Liver (tissue), 9 donors: Measurements from ENCODE around the gene GNA15. TPM values are rescaled to one million over a fixed set of nuclear protein-coding genes. Genes with fewer than 3 reads are reported as not detected.
"Not testable (repeated sequence)": the region's sequence is repeated elsewhere in the genome, so short reads cannot be mapped to it uniquely, and the experiment has no call there.

Experiments used
- DNase-seq: peaks from one replicate; pipeline ENCODE4 v3.0.0-alpha.2; 2017; ENCODE audit warnings: low spot score
- H3K27ac ChIP-seq, 2 donors: one replicate each; pipeline ENCODE4 v1.7.0; 2013; ENCODE audit warnings: inconsistent platforms in 2 of 2, low read length in 2 of 2, control low read depth in 1 of 2, low read depth in 1 of 2, mild to moderate bottlenecking in 1 of 2
- H3K27me3 ChIP-seq, 4 donors: one replicate each; pipeline versions ENCODE4 v1.6.1 to v1.7.0; 2013; ENCODE audit warnings: low read length in 3 of 4, inconsistent platforms in 1 of 4, mild to moderate bottlenecking in 1 of 4, moderate library complexity in 1 of 4; ENCODE audit not compliant: control insufficient read depth in 4 of 4, insufficient read depth in 4 of 4
- H3K36me3 ChIP-seq, 4 donors: one replicate each; pipeline versions ENCODE4 v1.6.1 to v1.7.0; 2013; ENCODE audit warnings: low read length in 3 of 4, mild to moderate bottlenecking in 3 of 4, low read depth in 1 of 4, moderate library complexity in 1 of 4; ENCODE audit not compliant: control insufficient read depth in 4 of 4, insufficient read depth in 3 of 4
- H3K4me1 ChIP-seq, 4 donors: one replicate each; pipeline versions ENCODE4 v1.6.1 to v1.7.0; 2013; ENCODE audit warnings: low read length in 3 of 4, mild to moderate bottlenecking in 3 of 4, moderate library complexity in 1 of 4; ENCODE audit not compliant: control insufficient read depth in 4 of 4, insufficient read depth in 4 of 4
- H3K4me3 ChIP-seq, 3 donors: one replicate each; pipeline versions ENCODE4 v1.6.1 to v1.7.0; 2013; ENCODE audit warnings: low read length in 3 of 3, control low read depth in 1 of 3, low read depth in 1 of 3, mild to moderate bottlenecking in 1 of 3
- H3K9ac ChIP-seq, 2 donors: one replicate each; pipeline ENCODE4 v1.7.0; 2013; ENCODE audit warnings: low read length in 2 of 2, mild to moderate bottlenecking in 2 of 2, moderate library complexity in 2 of 2, control low read depth in 1 of 2, low read depth in 1 of 2
- H3K9me3 ChIP-seq, 4 donors: one replicate each; pipeline versions ENCODE4 v1.6.1 to v1.7.0; 2013; ENCODE audit warnings: low read length in 3 of 4; ENCODE audit not compliant: control insufficient read depth in 4 of 4
- GABPA ChIP-seq, 2 donors: IDR thresholded peaks in 1 of 2; conservative IDR thresholded peaks in 1 of 2; 2 replicates each; pipeline ENCODE4 v1.6.1; 2016; ENCODE audit warnings: antibody characterized with exemption in 2 of 2, mild to moderate bottlenecking in 1 of 2, moderate library complexity in 1 of 2
- HNF4A ChIP-seq, 2 donors: conservative IDR thresholded peaks; 2 replicates each; pipeline ENCODE4 v1.6.1; 2016; ENCODE audit warnings: antibody characterized with exemption in 2 of 2, mild to moderate bottlenecking in 2 of 2
- HNF4G ChIP-seq: IDR thresholded peaks from 2 replicates; pipeline ENCODE4 v1.6.1; 2016; ENCODE audit warnings: antibody characterized with exemption
- JUND ChIP-seq, 2 donors: IDR thresholded peaks; 2 replicates each; pipeline ENCODE4 v1.6.1; 2016; ENCODE audit warnings: antibody characterized with exemption in 2 of 2
- NR2F2 ChIP-seq: IDR thresholded peaks from 2 replicates; pipeline ENCODE4 v1.6.1; 2016; ENCODE audit warnings: antibody characterized with exemption
- RAD21 ChIP-seq, 2 donors: IDR thresholded peaks; 2 replicates each; pipeline ENCODE4 v1.6.1; 2016; ENCODE audit warnings: antibody characterized with exemption in 2 of 2, mild to moderate bottlenecking in 2 of 2
- RXRA ChIP-seq, 2 donors: IDR thresholded peaks; 2 replicates each; pipeline ENCODE4 v1.6.1; 2017 to 2018; ENCODE audit warnings: antibody characterized with exemption in 2 of 2, mild to moderate bottlenecking in 1 of 2
- TAF1 ChIP-seq: conservative IDR thresholded peaks from 2 replicates; pipeline ENCODE4 v1.6.1; 2016; ENCODE audit warnings: antibody characterized with exemption, mild to moderate bottlenecking
- YY1 ChIP-seq: IDR thresholded peaks from 2 replicates; pipeline ENCODE4 v1.6.1; 2016; ENCODE audit warnings: antibody characterized with exemption, mild to moderate bottlenecking
- WGBS: extraction: QIAGEN DNeasy Blood & Tissue Kit; methylation state at CpG from one replicate; pipeline ENCODE4 v1.1.7; 2013; 5-methylcytosine and 5-hydroxymethylcytosine counted together
- polyA plus RNA-seq, 2 donors: library from polyadenylated mRNA; stranded (reverse) in 1 of 2; unstranded in 1 of 2; fragments of 200-250 nt in 1 of 2; fragments of >200 nt in 1 of 2; fragmentation: Nextera tagmentation in 1 of 2; extraction: Ambion mirVana in 1 of 2; gene quantifications; one replicate each; pipeline versions ENCODE4 v1.2.1 to v1.2.3, GENCODE V29; 2013 to 2015
- total RNA-seq, 2 donors: library from RNA; depleted of rRNA; stranded (reverse); fragments of >200 nt; gene quantifications; one replicate each; pipeline ENCODE4 v1.2.3, GENCODE V29; 2014
- TF ChIP-seq, protein P1 (sequence below): IDR thresholded peaks from 2 replicates; pipeline ENCODE4 v1.6.1; 2016; ENCODE audit warnings: antibody characterized with exemption
- TF ChIP-seq, protein P2 (sequence below): IDR thresholded peaks from 2 replicates; pipeline ENCODE4 v1.6.1; 2016; ENCODE audit warnings: antibody characterized with exemption, mild to moderate bottlenecking
- TF ChIP-seq, protein P3 (sequence below): fragments of 150-350 bp; IDR thresholded peaks from 2 replicates; pipeline ENCODE4 v1.5.1; 2017; ENCODE audit warnings: improper control_type of control experiment, low read depth, low read length; ENCODE audit not compliant: missing input control
- TF ChIP-seq, protein P4 (sequence below): IDR thresholded peaks from 2 replicates; pipeline ENCODE4 v1.6.1; 2016; ENCODE audit warnings: antibody characterized with exemption
- donor health status: healthy.
- donor health status: healthy.
- donor health status: healthy.
- donor health status: healthy.
- donor health status: healthy.

Gene GNA15
- total and polyA plus RNA-seq, 4 donors: 0.11 to 10.4 (median 1.4) TPM

DNA sequence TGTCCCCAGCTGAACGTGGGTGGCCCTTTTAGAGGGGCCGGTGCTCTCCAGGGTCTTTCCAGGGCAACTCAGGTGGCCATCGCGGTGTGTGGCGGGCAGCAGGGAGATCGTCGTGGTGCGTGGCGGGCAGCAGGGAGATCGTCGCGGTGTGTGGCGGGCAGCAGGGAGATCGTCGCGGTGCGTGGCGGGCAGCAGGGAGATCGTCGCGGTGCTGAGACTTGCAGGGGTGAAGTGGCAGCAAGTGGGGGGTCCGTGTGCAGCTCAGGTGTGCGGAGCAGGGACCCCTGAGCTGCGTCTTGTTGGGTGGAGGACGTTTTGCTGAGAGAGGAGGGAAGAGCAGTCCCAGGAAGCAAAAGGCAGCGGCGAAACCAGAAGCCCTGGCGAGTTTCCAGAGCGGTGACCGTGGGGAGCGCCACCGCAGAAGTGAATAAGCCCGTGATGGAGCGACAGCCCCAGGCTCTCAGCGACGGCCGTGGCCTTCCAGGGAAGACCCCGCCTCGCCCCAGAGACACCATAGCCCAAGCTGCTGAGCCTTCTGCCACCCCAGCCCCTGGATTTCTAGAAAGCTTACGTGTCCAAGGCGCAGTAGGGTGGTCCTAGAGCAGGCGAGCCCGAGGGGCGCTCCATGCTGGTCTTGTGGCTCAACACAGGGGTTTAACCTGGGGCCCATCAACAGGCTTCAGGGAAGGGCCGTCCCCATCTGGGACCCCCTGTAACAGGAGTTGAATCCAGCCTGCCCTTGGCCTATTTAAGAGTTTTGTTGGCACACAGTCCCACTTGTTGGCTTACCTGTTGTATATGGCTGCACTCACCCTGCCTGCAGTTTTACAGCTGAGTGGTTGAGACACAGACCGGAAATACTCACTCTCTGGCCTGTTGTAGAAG is 55.3 kb downstream of the GNA15 start:
- 95% methylated on average over 46 of the region's 46 CpGs for WGBS
- no peak overlapping the region for H3K9ac ChIP-seq
- no peaks in the 10 kb centered on the region for H3K9me3 ChIP-seq
- no peak overlapping the region for H3K4me3 ChIP-seq
- no peak overlapping the region for H3K27ac ChIP-seq
- TF ChIP-seq NR2F2: no peak
- no peak for DNase-seq
- peaks cover 8 to 18% (median 16%) of the 10 kb centered on the region in 4 donors for H3K4me1 ChIP-seq
- no peaks in the 10 kb centered on the region for H3K27me3 ChIP-seq
- H3K36me3 ChIP-seq: peaks cover 0 to 8% (median 1%) of the 10 kb centered on the region in 4 donors

DNA sequence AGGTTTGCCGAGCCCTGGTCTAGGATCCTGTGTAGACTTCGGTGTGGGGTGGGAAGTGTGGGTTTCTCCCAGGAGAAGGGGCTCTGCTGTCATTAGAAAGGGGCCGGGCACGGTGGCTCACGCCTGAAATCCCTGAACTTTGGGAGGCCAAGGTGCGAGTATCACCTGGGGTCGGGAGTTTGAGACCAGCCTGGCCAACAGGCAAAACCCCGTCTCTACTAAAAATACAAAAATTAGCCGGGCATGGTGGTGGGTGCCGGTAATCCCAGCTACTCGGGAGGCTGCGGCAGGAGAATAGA is 55.9 kb downstream of the GNA15 start:
- WGBS: 96% methylated on average over 12 of the region's 12 CpGs
- not testable (repeated sequence) for H3K27me3 ChIP-seq, DNase-seq, H3K36me3 ChIP-seq, H3K9me3 ChIP-seq, H3K4me3 ChIP-seq, H3K9ac ChIP-seq, H3K27ac ChIP-seq
- H3K4me1 ChIP-seq: peaks cover 6 to 14% (median 11%) of the 10 kb centered on the region in 4 donors

DNA sequence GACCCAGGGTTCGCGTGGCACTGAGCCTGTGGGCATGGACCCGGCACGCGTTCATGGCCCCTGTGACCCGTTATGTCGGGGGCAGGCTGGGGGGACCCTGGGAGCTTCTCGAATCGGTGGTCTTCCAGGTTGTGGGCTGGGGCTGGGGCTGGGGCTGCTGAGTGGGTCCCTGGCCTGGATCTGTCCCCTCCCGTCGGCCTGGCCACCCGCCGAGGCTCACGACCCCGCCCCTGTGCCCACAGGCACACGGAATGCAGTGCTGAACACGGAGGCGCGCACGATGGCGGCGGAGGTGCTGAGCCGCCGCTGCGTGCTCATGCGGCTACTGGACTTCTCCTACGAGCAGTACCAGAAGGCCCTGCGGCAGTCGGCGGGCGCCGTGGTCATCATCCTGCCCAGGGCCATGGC is 56.4 kb downstream of the GNA15 start:
- H3K9me3 ChIP-seq: no peaks in the 10 kb centered on the region
- no peak overlapping the region for H3K9ac ChIP-seq
- H3K27me3 ChIP-seq: no peaks in the 10 kb centered on the region
- no peak overlapping the region for H3K27ac ChIP-seq
- H3K4me1 ChIP-seq: peaks cover 1 to 9% (median 6%) of the 10 kb centered on the region in 4 donors
- peaks cover 2 to 11% (median 2%) of the 10 kb centered on the region in 4 donors for H3K36me3 ChIP-seq
- no peak overlapping the region for H3K4me3 ChIP-seq
- TF ChIP-seq HNF4A (conservative IDR thresholded peaks at IDR 0.05) (no peak), RAD21 (IDR thresholded peaks at IDR 0.05) (no peak), YY1 (no peak), JUND (IDR thresholded peaks at IDR 0.05) (no peak)
- TF ChIP-seq, protein P1, sequence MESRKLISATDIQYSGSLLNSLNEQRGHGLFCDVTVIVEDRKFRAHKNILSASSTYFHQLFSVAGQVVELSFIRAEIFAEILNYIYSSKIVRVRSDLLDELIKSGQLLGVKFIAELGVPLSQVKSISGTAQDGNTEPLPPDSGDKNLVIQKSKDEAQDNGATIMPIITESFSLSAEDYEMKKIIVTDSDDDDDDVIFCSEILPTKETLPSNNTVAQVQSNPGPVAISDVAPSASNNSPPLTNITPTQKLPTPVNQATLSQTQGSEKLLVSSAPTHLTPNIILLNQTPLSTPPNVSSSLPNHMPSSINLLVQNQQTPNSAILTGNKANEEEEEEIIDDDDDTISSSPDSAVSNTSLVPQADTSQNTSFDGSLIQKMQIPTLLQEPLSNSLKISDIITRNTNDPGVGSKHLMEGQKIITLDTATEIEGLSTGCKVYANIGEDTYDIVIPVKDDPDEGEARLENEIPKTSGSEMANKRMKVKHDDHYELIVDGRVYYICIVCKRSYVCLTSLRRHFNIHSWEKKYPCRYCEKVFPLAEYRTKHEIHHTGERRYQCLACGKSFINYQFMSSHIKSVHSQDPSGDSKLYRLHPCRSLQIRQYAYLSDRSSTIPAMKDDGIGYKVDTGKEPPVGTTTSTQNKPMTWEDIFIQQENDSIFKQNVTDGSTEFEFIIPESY: no peak
- DNase-seq: no peak
- 97% methylated on average over 32 of the region's 32 CpGs for WGBS

DNA sequence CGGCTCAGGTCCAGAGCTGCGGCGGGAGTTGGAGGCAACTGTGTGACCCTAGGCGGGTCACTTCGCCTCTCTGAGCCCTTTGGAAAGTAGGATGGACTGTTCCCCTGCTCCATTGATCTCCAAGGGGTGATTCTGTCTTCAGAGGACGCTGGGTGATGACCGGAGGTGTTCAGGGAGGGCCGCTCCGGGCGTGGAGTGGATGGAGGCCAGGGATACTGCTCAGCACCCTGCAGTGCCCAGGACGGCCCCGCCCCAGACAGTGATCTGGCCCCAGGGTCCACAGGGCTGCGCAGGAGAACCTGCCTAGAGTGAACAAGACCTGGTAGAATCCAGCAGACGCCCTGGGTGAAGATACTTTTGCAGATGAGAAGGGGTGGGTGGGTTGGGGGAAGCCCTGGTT is 56.9 kb downstream of the GNA15 start:
- no peak for DNase-seq
- peaks cover 0 to 5% (median 3%) of the 10 kb centered on the region in 4 donors for H3K4me1 ChIP-seq
- H3K4me3 ChIP-seq: no peak overlapping the region
- H3K27me3 ChIP-seq: no peaks in the 10 kb centered on the region
- H3K9ac ChIP-seq: no peak overlapping the region
- no peak overlapping the region for H3K27ac ChIP-seq
- WGBS: 97% methylated on average over 14 of the region's 14 CpGs
- peaks cover 2 to 11% (median 2%) of the 10 kb centered on the region in 4 donors for H3K36me3 ChIP-seq
- no peak for TF ChIP-seq YY1
- TF ChIP-seq, protein P2, sequence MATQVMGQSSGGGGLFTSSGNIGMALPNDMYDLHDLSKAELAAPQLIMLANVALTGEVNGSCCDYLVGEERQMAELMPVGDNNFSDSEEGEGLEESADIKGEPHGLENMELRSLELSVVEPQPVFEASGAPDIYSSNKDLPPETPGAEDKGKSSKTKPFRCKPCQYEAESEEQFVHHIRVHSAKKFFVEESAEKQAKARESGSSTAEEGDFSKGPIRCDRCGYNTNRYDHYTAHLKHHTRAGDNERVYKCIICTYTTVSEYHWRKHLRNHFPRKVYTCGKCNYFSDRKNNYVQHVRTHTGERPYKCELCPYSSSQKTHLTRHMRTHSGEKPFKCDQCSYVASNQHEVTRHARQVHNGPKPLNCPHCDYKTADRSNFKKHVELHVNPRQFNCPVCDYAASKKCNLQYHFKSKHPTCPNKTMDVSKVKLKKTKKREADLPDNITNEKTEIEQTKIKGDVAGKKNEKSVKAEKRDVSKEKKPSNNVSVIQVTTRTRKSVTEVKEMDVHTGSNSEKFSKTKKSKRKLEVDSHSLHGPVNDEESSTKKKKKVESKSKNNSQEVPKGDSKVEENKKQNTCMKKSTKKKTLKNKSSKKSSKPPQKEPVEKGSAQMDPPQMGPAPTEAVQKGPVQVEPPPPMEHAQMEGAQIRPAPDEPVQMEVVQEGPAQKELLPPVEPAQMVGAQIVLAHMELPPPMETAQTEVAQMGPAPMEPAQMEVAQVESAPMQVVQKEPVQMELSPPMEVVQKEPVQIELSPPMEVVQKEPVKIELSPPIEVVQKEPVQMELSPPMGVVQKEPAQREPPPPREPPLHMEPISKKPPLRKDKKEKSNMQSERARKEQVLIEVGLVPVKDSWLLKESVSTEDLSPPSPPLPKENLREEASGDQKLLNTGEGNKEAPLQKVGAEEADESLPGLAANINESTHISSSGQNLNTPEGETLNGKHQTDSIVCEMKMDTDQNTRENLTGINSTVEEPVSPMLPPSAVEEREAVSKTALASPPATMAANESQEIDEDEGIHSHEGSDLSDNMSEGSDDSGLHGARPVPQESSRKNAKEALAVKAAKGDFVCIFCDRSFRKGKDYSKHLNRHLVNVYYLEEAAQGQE: no peak
- TF ChIP-seq RAD21 (IDR thresholded peaks at IDR 0.05): no peak
- no peak for TF ChIP-seq GABPA (IDR thresholded peaks at IDR 0.05 in 1 of 2, conservative IDR thresholded peaks at IDR 0.05 in 1 of 2)
- TF ChIP-seq NR2F2: no peak
- TF ChIP-seq HNF4G: no peak
- TF ChIP-seq, protein P3, sequence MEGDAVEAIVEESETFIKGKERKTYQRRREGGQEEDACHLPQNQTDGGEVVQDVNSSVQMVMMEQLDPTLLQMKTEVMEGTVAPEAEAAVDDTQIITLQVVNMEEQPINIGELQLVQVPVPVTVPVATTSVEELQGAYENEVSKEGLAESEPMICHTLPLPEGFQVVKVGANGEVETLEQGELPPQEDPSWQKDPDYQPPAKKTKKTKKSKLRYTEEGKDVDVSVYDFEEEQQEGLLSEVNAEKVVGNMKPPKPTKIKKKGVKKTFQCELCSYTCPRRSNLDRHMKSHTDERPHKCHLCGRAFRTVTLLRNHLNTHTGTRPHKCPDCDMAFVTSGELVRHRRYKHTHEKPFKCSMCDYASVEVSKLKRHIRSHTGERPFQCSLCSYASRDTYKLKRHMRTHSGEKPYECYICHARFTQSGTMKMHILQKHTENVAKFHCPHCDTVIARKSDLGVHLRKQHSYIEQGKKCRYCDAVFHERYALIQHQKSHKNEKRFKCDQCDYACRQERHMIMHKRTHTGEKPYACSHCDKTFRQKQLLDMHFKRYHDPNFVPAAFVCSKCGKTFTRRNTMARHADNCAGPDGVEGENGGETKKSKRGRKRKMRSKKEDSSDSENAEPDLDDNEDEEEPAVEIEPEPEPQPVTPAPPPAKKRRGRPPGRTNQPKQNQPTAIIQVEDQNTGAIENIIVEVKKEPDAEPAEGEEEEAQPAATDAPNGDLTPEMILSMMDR: no peak
- TF ChIP-seq TAF1: no peak
- TF ChIP-seq JUND (IDR thresholded peaks at IDR 0.05): no peak
- TF ChIP-seq RXRA (IDR thresholded peaks at IDR 0.05): no peak
- TF ChIP-seq, protein P4, sequence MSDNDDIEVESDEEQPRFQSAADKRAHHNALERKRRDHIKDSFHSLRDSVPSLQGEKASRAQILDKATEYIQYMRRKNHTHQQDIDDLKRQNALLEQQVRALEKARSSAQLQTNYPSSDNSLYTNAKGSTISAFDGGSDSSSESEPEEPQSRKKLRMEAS: no peak
- H3K9me3 ChIP-seq: no peaks in the 10 kb centered on the region
